GM19193 (cell line): Measurements from ENCODE around the gene BCAS3.

Experiments
- POLR2A ChIP-seq: IDR thresholded peaks from 4 replicates; pipeline ENCODE4 v1.6.1; 2011; ENCODE audit not compliant: insufficient read depth, insufficient read length; ENCODE audit errors: extremely low read depth

The BCAS3 gene

GRCh38 chr17:61064087-61064951, 386.7 kb downstream of the BCAS3 start:
- TF ChIP-seq POLR2A, result no peak

- no peak for TF ChIP-seq POLR2A
Observed at GRCh38 chr17:61065263-61065773, 387.7 kb downstream of the BCAS3 start.

- TF ChIP-seq POLR2A, result no peak
Observed at GRCh38 chr17:61066062-61066461, 388.4 kb downstream of the BCAS3 start.

GRCh38 chr17:61070649-61071048, 393.0 kb downstream of the BCAS3 start:
- TF ChIP-seq POLR2A, result no peak

GRCh38 chr17:61072648-61073047, 395.0 kb downstream of the BCAS3 start:
- TF ChIP-seq POLR2A, result no peak

- no peak for TF ChIP-seq POLR2A
Observed at GRCh38 chr17:61073131-61073530, 395.5 kb downstream of the BCAS3 start.

- TF ChIP-seq POLR2A, result no peak
Observed at GRCh38 chr17:61073799-61074513, 396.3 kb downstream of the BCAS3 start.

- TF ChIP-seq POLR2A, result no peak
Observed at GRCh38 chr17:61075988-61076387, 398.3 kb downstream of the BCAS3 start.

- no peak for TF ChIP-seq POLR2A
Observed at GRCh38 chr17:61076621-61077031, 399.0 kb downstream of the BCAS3 start.

GRCh38 chr17:61081959-61082358, 404.3 kb downstream of the BCAS3 start:
- TF ChIP-seq POLR2A, result no peak

GRCh38 chr17:61084260-61084659, 406.6 kb downstream of the BCAS3 start:
- TF ChIP-seq POLR2A, result no peak

GRCh38 chr17:61087024-61087423, 409.4 kb downstream of the BCAS3 start:
- TF ChIP-seq POLR2A, result no peak

GRCh38 chr17:61088556-61088955, 410.9 kb downstream of the BCAS3 start:
- no peak for TF ChIP-seq POLR2A

GRCh38 chr17:61091096-61091495, 413.4 kb downstream of the BCAS3 start:
- TF ChIP-seq POLR2A, result no peak

GRCh38 chr17:61097781-61098180, 420.1 kb downstream of the BCAS3 start:
- TF ChIP-seq POLR2A, result no peak

GRCh38 chr17:61106354-61106753, 428.7 kb downstream of the BCAS3 start:
- TF ChIP-seq POLR2A, result no peak
